PC-9 (cell line): ENCODE data around the gene MMP12. TPM values are rescaled to one million over a fixed set of nuclear protein-coding genes. Genes with fewer than 3 reads are reported as not detected.

ENCODE experiments used
- BruUV-seq: library from RNA; stranded (reverse); fragments of 400-500 nt; replicated peaks from 2 replicates; lab custom pipeline; 2021; lab: Mats Ljungman, UMichigan
- CTCF ChIA-PET: fragments of 300-600 bp; sonication (Branson Sonifier 250); formaldehyde crosslinking; loops from one replicate; lab custom pipeline; 2022; ENCODE audit warnings: antibody characterized with exemption; lab: Charles Lee
- POLR2A ChIA-PET: fragments of 300-600 bp; sonication (Branson Sonifier 250); formaldehyde crosslinking; loops from one replicate; lab custom pipeline; 2022; ENCODE audit warnings: antibody characterized with exemption; ENCODE audit not compliant: unreplicated experiment; lab: Charles Lee
- DNase-seq, 2 experiments: peaks; one replicate each; pipeline versions ENCODE4 v3.0.0 to v3.0.0-alpha.2; 2015 to 2022; ENCODE audit warnings: mixed read lengths in 1 of 2
- H2AFZ ChIP-seq: fragments of 200-600 bp; sonication (generic); 2 replicates; pipeline ENCODE4 v1.8.1; 2017; ENCODE audit warnings: antibody characterized with exemption
- H3F3A ChIP-seq: fragments of 200-600 bp; sonication (generic); 2 replicates; pipeline ENCODE4 v1.8.1; 2017; ENCODE audit warnings: antibody characterized with exemption, mild to moderate bottlenecking, low read depth; ENCODE audit not compliant: insufficient read depth
- H3K27ac ChIP-seq: fragments of 200-600 bp; sonication (generic); 2 replicates; pipeline ENCODE4 v1.6.1; 2016; ENCODE audit warnings: mixed run types
- H3K27me3 ChIP-seq: fragments of 200-600 bp; sonication (generic); 2 replicates; pipeline ENCODE4 v1.6.1; 2016; ENCODE audit warnings: low read depth, mixed run types; ENCODE audit not compliant: insufficient read depth
- H3K36me3 ChIP-seq: fragments of 200-600 bp; sonication (generic); 2 replicates; pipeline ENCODE4 v1.6.1; 2016; ENCODE audit warnings: low read depth, mixed run types
- H3K4me1 ChIP-seq: fragments of 200-600 bp; sonication (generic); replicated peaks from 2 replicates; pipeline ENCODE4 v1.6.1; 2016; ENCODE audit warnings: mixed run types; ENCODE audit not compliant: insufficient read depth
- H3K4me2 ChIP-seq: fragments of 200-600 bp; sonication (generic); 2 replicates; pipeline ENCODE4 v1.6.1; 2017; ENCODE audit warnings: mixed run types
- H3K4me3 ChIP-seq: fragments of 200-600 bp; sonication (generic); 2 replicates; pipeline ENCODE4 v1.6.1; 2016; ENCODE audit warnings: mixed run types
- H3K79me2 ChIP-seq: fragments of 200-600 bp; sonication (generic); 2 replicates; pipeline ENCODE4 v1.6.1; 2017; ENCODE audit warnings: low read depth, mixed run types
- H3K9me2 ChIP-seq: fragments of 200-600 bp; sonication (generic); 2 replicates; pipeline ENCODE4 v1.8.1; 2017; ENCODE audit warnings: mild to moderate bottlenecking; ENCODE audit not compliant: insufficient read depth
- H3K9me3 ChIP-seq: fragments of 200-600 bp; sonication (generic); 2 replicates; pipeline ENCODE4 v1.8.1; 2016; ENCODE audit warnings: low read depth; ENCODE audit not compliant: insufficient read depth
- H4K20me1 ChIP-seq: fragments of 200-600 bp; sonication (generic); 2 replicates; pipeline ENCODE4 v1.8.1; 2017; ENCODE audit not compliant: insufficient read depth
- EZH2 ChIP-seq: fragments of 200-600 bp; sonication (generic); IDR thresholded peaks from 2 replicates; pipeline ENCODE4 v1.8.0; 2017; ENCODE audit warnings: antibody characterized with exemption, low read depth
- intact Hi-C: fragments of 100-400 bp; cut with micrococcal nuclease; formaldehyde crosslinking; loops from one replicate; pipeline ENCODE4 v1.10.0; 2022; ENCODE audit not compliant: unreplicated experiment
- total RNA-seq: library from RNA; stranded (reverse); gene quantifications from 2 replicates; pipeline ENCODE4 v1.2.3, GENCODE V29; 2021
- TF ChIP-seq, protein P1 (sequence below): fragments of 200-600 bp; sonication (generic); conservative IDR thresholded peaks from 2 replicates; pipeline ENCODE4 v1.6.1; 2017; ENCODE audit warnings: mixed run types, antibody characterized with exemption, mild to moderate bottlenecking, moderate library complexity

MMP12 gene
- total RNA-seq, 1 experiment from 2014 or later: not detected

GRCh38 chr11:102900346-102900745, 25.6 kb upstream of the MMP12 start:
- Histone ChIP-seq H3K36me3 (no peaks in the 10 kb centered on the region), H4K20me1 (no peaks in the 10 kb centered on the region), H3F3A (no peaks in the 10 kb centered on the region), H3K9me3 (peaks cover 10% of the 10 kb centered on the region), H2AFZ (no peak overlapping the region), H3K27ac (no peak overlapping the region), H3K4me1 (peaks cover under 1% of the 10 kb centered on the region; the same call in 1 of the 2 replicates), H3K79me2 (no peaks in the 10 kb centered on the region), H3K27me3 (no peaks in the 10 kb centered on the region), H3K4me3 (no peak overlapping the region), H3K4me2 (no peak overlapping the region), H3K9me2 (no peaks in the 10 kb centered on the region)
- no TSS peak for BruUV-seq
- DNase-seq: no peak
- POLR2A ChIA-PET: no interaction called here
- TF ChIP-seq EZH2: no peak
- TF ChIP-seq, protein P1, sequence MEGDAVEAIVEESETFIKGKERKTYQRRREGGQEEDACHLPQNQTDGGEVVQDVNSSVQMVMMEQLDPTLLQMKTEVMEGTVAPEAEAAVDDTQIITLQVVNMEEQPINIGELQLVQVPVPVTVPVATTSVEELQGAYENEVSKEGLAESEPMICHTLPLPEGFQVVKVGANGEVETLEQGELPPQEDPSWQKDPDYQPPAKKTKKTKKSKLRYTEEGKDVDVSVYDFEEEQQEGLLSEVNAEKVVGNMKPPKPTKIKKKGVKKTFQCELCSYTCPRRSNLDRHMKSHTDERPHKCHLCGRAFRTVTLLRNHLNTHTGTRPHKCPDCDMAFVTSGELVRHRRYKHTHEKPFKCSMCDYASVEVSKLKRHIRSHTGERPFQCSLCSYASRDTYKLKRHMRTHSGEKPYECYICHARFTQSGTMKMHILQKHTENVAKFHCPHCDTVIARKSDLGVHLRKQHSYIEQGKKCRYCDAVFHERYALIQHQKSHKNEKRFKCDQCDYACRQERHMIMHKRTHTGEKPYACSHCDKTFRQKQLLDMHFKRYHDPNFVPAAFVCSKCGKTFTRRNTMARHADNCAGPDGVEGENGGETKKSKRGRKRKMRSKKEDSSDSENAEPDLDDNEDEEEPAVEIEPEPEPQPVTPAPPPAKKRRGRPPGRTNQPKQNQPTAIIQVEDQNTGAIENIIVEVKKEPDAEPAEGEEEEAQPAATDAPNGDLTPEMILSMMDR: no peak
- CTCF ChIA-PET: no interaction called here
- intact Hi-C loops: no loop called here

DNA sequence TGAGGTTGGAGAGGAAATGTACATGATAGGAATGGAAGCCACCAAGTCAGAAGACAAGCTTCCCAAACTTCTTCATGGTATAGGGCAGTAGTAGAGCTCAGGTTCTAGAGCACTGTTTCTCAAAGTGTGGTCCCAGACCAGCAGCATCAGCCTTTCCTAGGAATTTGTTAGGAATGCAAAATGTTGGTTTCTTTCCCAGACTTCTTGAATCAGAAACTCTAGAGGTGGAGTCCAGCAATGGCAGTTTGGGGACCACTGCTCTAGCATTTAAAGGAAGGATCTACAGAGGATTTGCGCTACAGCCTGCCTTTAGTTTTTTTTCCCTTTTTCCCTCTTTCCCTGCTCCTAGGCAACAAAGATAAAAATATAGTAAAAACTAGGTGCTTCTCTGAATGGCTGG, 17.0 kb upstream of the MMP12 start:
- no peaks in the 10 kb centered on the region for H3K27me3 ChIP-seq
- H3K4me3 ChIP-seq: no peak overlapping the region
- no peaks in the 10 kb centered on the region for H3K36me3 ChIP-seq
- no TSS peak for BruUV-seq
- no peaks in the 10 kb centered on the region for H3K4me1 ChIP-seq
- intact Hi-C loops: no loop called here
- ChIA-PET CTCF (no interaction called here), POLR2A (interaction anchor here (0.6 kb wide), 1 partner anchor 1881 kb away, joined by 4 read pairs; no protein-coding TSS in a partner anchor)
- no peaks in the 10 kb centered on the region for H3F3A ChIP-seq
- H3K9me3 ChIP-seq: peaks cover 7% of the 10 kb centered on the region
- no peak for TF ChIP-seq EZH2
- TF ChIP-seq, protein P1: no peak
- H4K20me1 ChIP-seq: no peaks in the 10 kb centered on the region
- no peaks in the 10 kb centered on the region for H3K79me2 ChIP-seq
- DNase-seq: no peak
- H3K4me2 ChIP-seq: no peak overlapping the region
- H3K27ac ChIP-seq: no peak overlapping the region
- H2AFZ ChIP-seq: no peak overlapping the region
- H3K9me2 ChIP-seq: no peaks in the 10 kb centered on the region; the same call in 1 of the 2 replicates

GRCh38 chr11:102886999-102887398, 12.2 kb upstream of the MMP12 start:
- no peaks in the 10 kb centered on the region; the same call in 1 of the 2 replicates for H3K9me2 ChIP-seq
- no peaks in the 10 kb centered on the region for H4K20me1 ChIP-seq
- intact Hi-C loops: no loop called here
- no peak overlapping the region for H3K4me2 ChIP-seq
- ChIA-PET CTCF (no interaction called here), POLR2A (no interaction called here)
- no peaks in the 10 kb centered on the region for H3K79me2 ChIP-seq
- H3K36me3 ChIP-seq: no peaks in the 10 kb centered on the region
- H3K4me1 ChIP-seq: no peaks in the 10 kb centered on the region
- BruUV-seq: no TSS peak
- 0 out of 2 replicates have a peak, but pooled peaks cover 5% of the 10 kb centered on the region for H3F3A ChIP-seq
- TF ChIP-seq EZH2: no peak
- TF ChIP-seq, protein P1: no peak
- no peaks in the 10 kb centered on the region for H3K9me3 ChIP-seq
- H3K27ac ChIP-seq: no peak overlapping the region
- H2AFZ ChIP-seq: no peak overlapping the region
- no peak overlapping the region for H3K4me3 ChIP-seq
- no peak for DNase-seq
- H3K27me3 ChIP-seq: no peaks in the 10 kb centered on the region
